Sciatic nerve (tissue), 2 donors: Measurements from ENCODE around the gene PITPNB. TPM values are rescaled to one million over a fixed set of nuclear protein-coding genes. Genes with fewer than 3 reads are reported as not detected.

Source experiments
- ATAC-seq: fragments of 200-7000 bp; cut with Tn5 transposase; one replicate; pipeline ENCODE4 v1.9.1; 2020; ENCODE audit warnings: mild to moderate bottlenecking, moderate library complexity
- DNase-seq: peaks from one replicate; pipeline ENCODE4 v3.0.0-alpha.2; 2020; ENCODE audit warnings: low spot score
- intact Hi-C: fragments of 100-400 bp; cut with DNase I; formaldehyde crosslinking; loops from one replicate; pipeline ENCODE4 v1.14.2; 2022
- total RNA-seq: library from RNA; stranded (reverse); fragmentation: NEBNext Ultra II Directional; extraction: Animal tissue kit (Norgen Biotek cat#: 25700); gene quantifications from one replicate; pipeline ENCODE4 v1.2.1, GENCODE V29; 2021
- donor health status: DM: no; HTN: no; CAD: no.
- donor health status: DM: no; HTN: no; CAD: no.

PITPNB gene
- total RNA-seq, 1 donor from 2014 or later = 88.8 TPM

- no peak for ATAC-seq
- no peak for DNase-seq
- intact Hi-C loops = no loop called here
Observed at GRCh38 chr22:27925331-27925730, 6.3 kb upstream of the PITPNB start.

- intact Hi-C loops = no loop called here
- ATAC-seq (peak; percentile 84), DNase-seq (no peak)
Observed at GRCh38 chr22:27919942-27920755, 1.1 kb upstream of the PITPNB start.

GRCh38 chr22:27918341-27919221 lies 475 bp downstream of the PITPNB start:
- DNase-seq (peak; percentile 72), ATAC-seq (peak; percentile 45)
- intact Hi-C loops = no loop called here

- DNase-seq (no peak), ATAC-seq (no peak)
- intact Hi-C loops = no loop called here
Observed at GRCh38 chr22:27915986-27916385, 3.1 kb downstream of the PITPNB start.

- ATAC-seq (no peak), DNase-seq (no peak)
- intact Hi-C loops = no loop called here
Observed at GRCh38 chr22:27913162-27913741, 5.8 kb downstream of the PITPNB start.

- intact Hi-C loops = no loop called here
- ATAC-seq (no peak), DNase-seq (no peak)
Observed at GRCh38 chr22:27912101-27912500, 7.0 kb downstream of the PITPNB start.

GRCh38 chr22:27911330-27911729 lies 7.7 kb downstream of the PITPNB start:
- DNase-seq = no peak
- ATAC-seq = no peak
- intact Hi-C loops = no loop called here

- intact Hi-C loops = no loop called here
- ATAC-seq (peak; percentile 43), DNase-seq (no peak)
Observed at GRCh38 chr22:27906241-27906640, 12.8 kb downstream of the PITPNB start.

GRCh38 chr22:27905653-27906052 lies 13.4 kb downstream of the PITPNB start:
- intact Hi-C loops = no loop called here
- DNase-seq (no peak), ATAC-seq (peak; percentile 94)

GRCh38 chr22:27903805-27904473 lies 15.1 kb downstream of the PITPNB start:
- intact Hi-C loops = no loop called here
- DNase-seq = no peak
- no peak for ATAC-seq

- DNase-seq = no peak
- no peak for ATAC-seq
- intact Hi-C loops = no loop called here
Observed at GRCh38 chr22:27900153-27900552, 18.9 kb downstream of the PITPNB start.

- DNase-seq (no peak), ATAC-seq (no peak)
- intact Hi-C loops = no loop called here
Observed at GRCh38 chr22:27896245-27896644, 22.8 kb downstream of the PITPNB start.

GRCh38 chr22:27895600-27895999 lies 23.5 kb downstream of the PITPNB start:
- no peak for ATAC-seq
- intact Hi-C loops = no loop called here
- no peak for DNase-seq

- DNase-seq (no peak), ATAC-seq (no peak)
- intact Hi-C loops = no loop called here
Observed at GRCh38 chr22:27892811-27893210, 26.2 kb downstream of the PITPNB start.

- ATAC-seq = no peak
- intact Hi-C loops = no loop called here
- DNase-seq = no peak
Observed at GRCh38 chr22:27892064-27892463, 27.0 kb downstream of the PITPNB start.

- intact Hi-C loops = loop anchor here (5.0 kb wide), 1 partner anchor 124 kb away; no protein-coding TSS in a partner anchor
- DNase-seq = no peak
- ATAC-seq = no peak
Observed at GRCh38 chr22:27888310-27888709, 30.7 kb downstream of the PITPNB start.

GRCh38 chr22:27886843-27887151 lies 32.3 kb downstream of the PITPNB start:
- intact Hi-C loops = loop anchor here (5.0 kb wide), 1 partner anchor 126 kb away; no protein-coding TSS in a partner anchor
- ATAC-seq = no peak

GRCh38 chr22:27885977-27886842 lies 32.8 kb downstream of the PITPNB start:
- peak; percentile 69 for ATAC-seq
- intact Hi-C loops = loop anchor here (5.0 kb wide), 1 partner anchor 126 kb away; no protein-coding TSS in a partner anchor
- DNase-seq = no peak

More at GRCh38 chr22:27886843-27887151, 32.3 kb downstream of the PITPNB start:
- no peak for DNase-seq
